Activated naive CD8-positive, alpha-beta T cell (primary cell): ENCODE data around the gene SPINK14.

Experiments used
- H3K27ac Mint-ChIP-seq: one replicate; pipeline ENCODE4 v1.8.0; 2021; ENCODE audit warnings: mixed read lengths
- H3K27me3 Mint-ChIP-seq: one replicate; pipeline ENCODE4 v1.8.0; 2021; ENCODE audit warnings: mixed read lengths
- H3K36me3 Mint-ChIP-seq: one replicate; pipeline ENCODE4 v1.8.0; 2021; ENCODE audit warnings: mixed read lengths
- H3K4me1 Mint-ChIP-seq: one replicate; pipeline ENCODE4 v1.8.0; 2021; ENCODE audit warnings: low read depth, mixed read lengths
- H3K4me3 Mint-ChIP-seq: one replicate; pipeline ENCODE4 v1.8.0; 2021; ENCODE audit warnings: mild to moderate bottlenecking, mixed read lengths
- H3K9me3 Mint-ChIP-seq: one replicate; pipeline ENCODE4 v1.8.0; 2021; ENCODE audit warnings: low read depth, mixed read lengths

The SPINK14 gene

GRCh38 chr5:148172377-148172776 is 4.0 kb downstream of the SPINK14 start:
- no peaks in the 10 kb centered on the region for H3K9me3 Mint-ChIP-seq
- no peak overlapping the region for H3K27ac Mint-ChIP-seq
- H3K4me3 Mint-ChIP-seq, result no peak overlapping the region
- no peaks in the 10 kb centered on the region for H3K36me3 Mint-ChIP-seq
- H3K4me1 Mint-ChIP-seq, result no peaks in the 10 kb centered on the region
- peaks cover 3% of the 10 kb centered on the region for H3K27me3 Mint-ChIP-seq

- H3K36me3 Mint-ChIP-seq, result no peaks in the 10 kb centered on the region
- peaks cover 6% of the 10 kb centered on the region for H3K27me3 Mint-ChIP-seq
- H3K27ac Mint-ChIP-seq, result no peak overlapping the region
- no peaks in the 10 kb centered on the region for H3K4me1 Mint-ChIP-seq
- H3K9me3 Mint-ChIP-seq, result no peaks in the 10 kb centered on the region
- no peak overlapping the region for H3K4me3 Mint-ChIP-seq
Observed at GRCh38 chr5:148176480-148176879, 8.1 kb downstream of the SPINK14 start.

GRCh38 chr5:148177207-148177606 is 8.9 kb downstream of the SPINK14 start:
- Mint-ChIP-seq H3K4me1 (no peaks in the 10 kb centered on the region), H3K9me3 (no peaks in the 10 kb centered on the region), H3K27ac (no peak overlapping the region), H3K27me3 (peaks cover 6% of the 10 kb centered on the region), H3K4me3 (no peak overlapping the region), H3K36me3 (no peaks in the 10 kb centered on the region)

GRCh38 chr5:148179234-148179824 is 11.0 kb downstream of the SPINK14 start:
- Mint-ChIP-seq H3K4me3 (no peak overlapping the region), H3K9me3 (no peaks in the 10 kb centered on the region), H3K36me3 (no peaks in the 10 kb centered on the region), H3K27ac (no peak overlapping the region), H3K4me1 (no peaks in the 10 kb centered on the region), H3K27me3 (peaks cover 6% of the 10 kb centered on the region)

GRCh38 chr5:148186248-148187003 is 18.1 kb downstream of the SPINK14 start:
- no peaks in the 10 kb centered on the region for H3K36me3 Mint-ChIP-seq
- H3K4me3 Mint-ChIP-seq, result no peak overlapping the region
- no peaks in the 10 kb centered on the region for H3K9me3 Mint-ChIP-seq
- no peak overlapping the region for H3K27ac Mint-ChIP-seq
- H3K4me1 Mint-ChIP-seq, result no peaks in the 10 kb centered on the region
- peaks cover 7% of the 10 kb centered on the region for H3K27me3 Mint-ChIP-seq

GRCh38 chr5:148191010-148191409 is 22.7 kb downstream of the SPINK14 start:
- no peak overlapping the region for H3K4me3 Mint-ChIP-seq
- peaks cover 5% of the 10 kb centered on the region for H3K27me3 Mint-ChIP-seq
- H3K27ac Mint-ChIP-seq, result no peak overlapping the region
- no peaks in the 10 kb centered on the region for H3K4me1 Mint-ChIP-seq
- H3K36me3 Mint-ChIP-seq, result no peaks in the 10 kb centered on the region
- no peaks in the 10 kb centered on the region for H3K9me3 Mint-ChIP-seq

- no peaks in the 10 kb centered on the region for H3K36me3 Mint-ChIP-seq
- no peak overlapping the region for H3K27ac Mint-ChIP-seq
- H3K27me3 Mint-ChIP-seq, result peaks cover 6% of the 10 kb centered on the region
- no peak overlapping the region for H3K4me3 Mint-ChIP-seq
- no peaks in the 10 kb centered on the region for H3K4me1 Mint-ChIP-seq
- H3K9me3 Mint-ChIP-seq, result no peaks in the 10 kb centered on the region
Observed at GRCh38 chr5:148193202-148193601, 24.9 kb downstream of the SPINK14 start.

- Mint-ChIP-seq H3K9me3 (no peaks in the 10 kb centered on the region), H3K4me3 (no peak overlapping the region), H3K27me3 (peaks cover 5% of the 10 kb centered on the region), H3K36me3 (no peaks in the 10 kb centered on the region), H3K27ac (no peak overlapping the region), H3K4me1 (no peaks in the 10 kb centered on the region)
Observed at GRCh38 chr5:148201151-148201550, 32.8 kb downstream of the SPINK14 start.

GRCh38 chr5:148202531-148203203 is 34.3 kb downstream of the SPINK14 start, which contains the start of gene SPINK6:
Gene SPINK6, plus strand, starts transcription at chr5:148203042. Its CDS starts 55 bp downstream, at chr5:148203097.
- no peak within 1 kb of the TSS for H3K4me3 Mint-ChIP-seq
- H3K4me1 Mint-ChIP-seq, result no peaks in the 10 kb centered on the region
- H3K27ac Mint-ChIP-seq, result no peak within 1 kb of the TSS
- no peaks in the 10 kb centered on the region for H3K9me3 Mint-ChIP-seq
- peaks cover 8% of the 10 kb centered on the region for H3K27me3 Mint-ChIP-seq
- no peaks in the 10 kb centered on the region for H3K36me3 Mint-ChIP-seq

- no peak overlapping the region for H3K4me3 Mint-ChIP-seq
- no peaks in the 10 kb centered on the region for H3K36me3 Mint-ChIP-seq
- H3K27me3 Mint-ChIP-seq, result peaks cover 5% of the 10 kb centered on the region
- H3K4me1 Mint-ChIP-seq, result no peaks in the 10 kb centered on the region
- no peak overlapping the region for H3K27ac Mint-ChIP-seq
- H3K9me3 Mint-ChIP-seq, result no peaks in the 10 kb centered on the region
Observed at GRCh38 chr5:148205044-148205806, 36.9 kb downstream of the SPINK14 start.

GRCh38 chr5:148205865-148206264 is 37.5 kb downstream of the SPINK14 start:
- Mint-ChIP-seq H3K9me3 (no peaks in the 10 kb centered on the region), H3K36me3 (no peaks in the 10 kb centered on the region), H3K27ac (no peak overlapping the region), H3K27me3 (peaks cover 5% of the 10 kb centered on the region), H3K4me1 (no peaks in the 10 kb centered on the region), H3K4me3 (no peak overlapping the region)

- no peak overlapping the region for H3K4me3 Mint-ChIP-seq
- H3K36me3 Mint-ChIP-seq, result no peaks in the 10 kb centered on the region
- H3K27ac Mint-ChIP-seq, result no peak overlapping the region
- no peaks in the 10 kb centered on the region for H3K9me3 Mint-ChIP-seq
- no peaks in the 10 kb centered on the region for H3K4me1 Mint-ChIP-seq
- peaks cover 5% of the 10 kb centered on the region for H3K27me3 Mint-ChIP-seq
Observed at GRCh38 chr5:148206620-148207019, 38.3 kb downstream of the SPINK14 start.

GRCh38 chr5:148208226-148208625 is 39.9 kb downstream of the SPINK14 start:
- H3K27me3 Mint-ChIP-seq, result peaks cover 7% of the 10 kb centered on the region
- no peaks in the 10 kb centered on the region for H3K36me3 Mint-ChIP-seq
- H3K27ac Mint-ChIP-seq, result no peak overlapping the region
- no peaks in the 10 kb centered on the region for H3K9me3 Mint-ChIP-seq
- no peaks in the 10 kb centered on the region for H3K4me1 Mint-ChIP-seq
- H3K4me3 Mint-ChIP-seq, result no peak overlapping the region

GRCh38 chr5:148209151-148209770 is 40.9 kb downstream of the SPINK14 start:
- no peaks in the 10 kb centered on the region for H3K9me3 Mint-ChIP-seq

More at GRCh38 chr5:148209151-148209770, 40.9 kb downstream of the SPINK14 start:
- H3K36me3 Mint-ChIP-seq, result no peaks in the 10 kb centered on the region
- no peak overlapping the region for H3K27ac Mint-ChIP-seq
- H3K4me3 Mint-ChIP-seq, result no peak overlapping the region
- H3K4me1 Mint-ChIP-seq, result no peaks in the 10 kb centered on the region
- H3K27me3 Mint-ChIP-seq, result peaks cover 7% of the 10 kb centered on the region
